Pancreas (tissue), 10 donors: ENCODE measurements around the gene POLR2F. TPM values are rescaled to one million over a fixed set of nuclear protein-coding genes. Genes with fewer than 3 reads are reported as not detected.

Experiments
- ATAC-seq, 4 donors: fragments of 200-7000 bp; cut with Tn5 transposase; one replicate each; pipeline versions ENCODE4 v1.8.0 to v1.9.1; 2020; ENCODE audit warnings: mild to moderate bottlenecking in 4 of 4, moderate library complexity in 4 of 4
- DNase-seq, 6 donors: peaks; one replicate each; pipeline ENCODE4 v3.0.0-alpha.2; 2020
- FAIRE-seq: peaks from 2 replicates; lab custom pipeline; 2012; peaks lifted over from hg19 to GRCh38; lab: Jason Lieb, UNC
- H3K27ac ChIP-seq, 4 donors: fragments of 200-600 bp; sonication (generic); 1 replicate in 3 of 4; 2 replicates in 1 of 4; pipeline versions ENCODE4 v1.5.0 to v1.8.0; 2020
- H3K27me3 ChIP-seq, 4 donors: fragments of 200-600 bp; one replicate each; pipeline ENCODE4 v1.8.0; 2021
- H3K36me3 ChIP-seq, 3 donors: fragments of 200-600 bp; sonication (generic) in 1 of 3; one replicate each; pipeline versions ENCODE4 v1.5.0 to v1.8.0; 2020 to 2021
- H3K4me1 ChIP-seq, 3 donors: fragments of 200-600 bp; one replicate each; pipeline ENCODE4 v1.8.0; 2021
- H3K4me3 ChIP-seq, 4 donors: fragments of 200-600 bp; sonication (generic) in 2 of 4; one replicate each; pipeline versions ENCODE4 v1.5.0 to v1.8.0; 2020 to 2021
- H3K9me3 ChIP-seq, 4 donors: fragments of 200-600 bp; one replicate each; pipeline ENCODE4 v1.8.0; 2021
- WGBS, 2 donors: extraction: QIAGEN DNeasy Blood & Tissue Kit; methylation state at CpG; one replicate each; pipeline ENCODE4 v1.1.7; 2013; 5-methylcytosine and 5-hydroxymethylcytosine counted together
- intact Hi-C, 3 donors: fragments of 100-400 bp; cut with DNase I; formaldehyde crosslinking; loops; one replicate each; pipeline versions ENCODE4 v1.11.1 to v1.14.2; 2022
- polyA plus RNA-seq, 2 donors: library from polyadenylated mRNA; stranded (reverse); fragments of 200-250 nt; gene quantifications; one replicate each; pipeline ENCODE4 v1.2.3, GENCODE V29; 2013
- total RNA-seq, 6 donors: library from RNA; stranded (reverse); fragmentation: NEBNext Ultra II Directional in 4 of 6; extraction: Animal tissue kit (Norgen Biotek cat#: 25700) in 4 of 6; gene quantifications; one replicate each; pipeline versions ENCODE4 v1.2.1 to v1.2.4, GENCODE V29; 2021 to 2023
- TF ChIP-seq, protein P1 (sequence below), 4 donors: fragments of 200-600 bp; sonication (generic) in 3 of 4; IDR thresholded peaks; one replicate each; pipeline versions ENCODE4 v1.5.0 to v1.8.0; 2021; ENCODE audit warnings: antibody characterized with exemption in 4 of 4
- donor health status: healthy with polysubstance abuse.
- donor health status: DM: no; HTN: no; CAD: no; lungs with moderate emphysema.
- donor health status: DM: no; HTN: no; CAD: no.
- donor health status: control.
- donor health status: control.
- donor health status: Bipolar disorder and iron deficiency.
- donor health status: DM: yes; HTN: yes; CAD: no.
- donor health status: DM: no; HTN: no; CAD: no.
- donor health status: DM: no; HTN: no; CAD: no.
- donor health status: DM: yes; HTN: yes; CAD: no.

The POLR2F gene
- total and polyA plus RNA-seq, 8 donors, result 21.2 to 74.5 (median 29.3) TPM

DNA sequence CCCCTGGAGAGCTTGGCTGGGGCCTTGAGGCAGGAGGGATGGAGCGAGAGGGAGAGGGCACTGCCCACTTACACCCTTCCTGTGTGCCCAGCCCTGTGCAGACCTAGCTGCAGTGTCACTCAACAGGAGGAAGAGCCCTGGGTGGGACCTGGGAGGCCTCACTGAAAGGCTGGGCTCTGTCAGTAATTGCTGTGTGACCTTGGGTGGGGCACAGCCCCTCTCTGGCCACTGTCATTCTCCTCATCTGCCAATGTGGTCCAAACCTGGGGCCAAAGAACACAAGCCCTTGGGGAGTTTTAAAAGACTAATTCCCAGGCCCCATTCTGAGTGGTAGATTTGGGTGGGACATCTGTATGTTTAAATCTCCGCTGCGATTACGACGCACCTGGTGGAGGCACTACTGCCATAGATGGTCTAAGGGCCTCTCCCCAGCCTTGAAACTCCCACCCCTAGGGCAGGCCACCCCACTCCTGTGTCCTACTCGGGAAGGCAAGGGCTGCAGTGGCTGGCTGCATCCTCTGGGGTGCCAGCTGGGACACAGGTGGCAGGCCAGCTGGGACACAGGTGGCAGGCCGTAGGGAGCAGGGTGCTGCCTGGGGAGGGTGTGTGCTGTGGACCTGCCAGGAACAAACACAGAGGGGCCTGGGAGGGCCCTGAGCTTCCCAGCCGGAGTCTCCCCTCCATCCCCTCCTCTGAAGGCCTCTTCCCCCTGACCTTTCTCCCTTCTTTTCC is 43.2 kb downstream of the POLR2F start:
- peak in 1 of 4 donors; percentile 28 for ATAC-seq

DNA sequence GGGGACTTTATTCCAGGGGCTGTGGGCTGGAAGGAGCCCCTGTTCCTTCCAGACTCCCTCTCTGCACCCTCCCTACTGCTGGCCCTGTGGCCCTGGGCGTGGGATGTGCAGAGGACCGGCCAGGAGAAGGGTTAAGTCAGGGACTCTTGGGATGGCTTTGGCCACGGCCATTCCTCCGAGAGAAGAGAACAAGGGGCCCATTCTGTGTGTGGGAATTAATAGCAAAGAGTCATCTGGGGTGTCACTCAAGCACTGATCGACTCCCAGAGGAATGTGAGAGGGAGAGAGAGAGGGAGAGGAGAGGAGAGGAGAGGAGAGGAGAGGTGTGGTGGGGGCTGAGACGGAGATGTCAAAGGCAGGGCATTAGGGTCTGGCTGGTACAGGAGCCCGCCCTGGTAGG is 45.0 kb downstream of the POLR2F start:
- Histone ChIP-seq H3K36me3 (no peaks in the 10 kb centered on the region), H3K27ac (no peak overlapping the region), H3K4me1 (no peaks in the 10 kb centered on the region), H3K9me3 (no peaks in the 10 kb centered on the region), H3K4me3 (no peak overlapping the region), H3K27me3 (no peaks in the 10 kb centered on the region)
- DNase-seq, result peak in 1 of 6 donors; percentile 24
- TF ChIP-seq, protein P1, sequence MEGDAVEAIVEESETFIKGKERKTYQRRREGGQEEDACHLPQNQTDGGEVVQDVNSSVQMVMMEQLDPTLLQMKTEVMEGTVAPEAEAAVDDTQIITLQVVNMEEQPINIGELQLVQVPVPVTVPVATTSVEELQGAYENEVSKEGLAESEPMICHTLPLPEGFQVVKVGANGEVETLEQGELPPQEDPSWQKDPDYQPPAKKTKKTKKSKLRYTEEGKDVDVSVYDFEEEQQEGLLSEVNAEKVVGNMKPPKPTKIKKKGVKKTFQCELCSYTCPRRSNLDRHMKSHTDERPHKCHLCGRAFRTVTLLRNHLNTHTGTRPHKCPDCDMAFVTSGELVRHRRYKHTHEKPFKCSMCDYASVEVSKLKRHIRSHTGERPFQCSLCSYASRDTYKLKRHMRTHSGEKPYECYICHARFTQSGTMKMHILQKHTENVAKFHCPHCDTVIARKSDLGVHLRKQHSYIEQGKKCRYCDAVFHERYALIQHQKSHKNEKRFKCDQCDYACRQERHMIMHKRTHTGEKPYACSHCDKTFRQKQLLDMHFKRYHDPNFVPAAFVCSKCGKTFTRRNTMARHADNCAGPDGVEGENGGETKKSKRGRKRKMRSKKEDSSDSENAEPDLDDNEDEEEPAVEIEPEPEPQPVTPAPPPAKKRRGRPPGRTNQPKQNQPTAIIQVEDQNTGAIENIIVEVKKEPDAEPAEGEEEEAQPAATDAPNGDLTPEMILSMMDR (IDR thresholded peaks at IDR 0.05), result no peak
- peak in 3 of 4 donors; percentile 26 to 79 (median 65) for ATAC-seq
- intact Hi-C loops, result no loop called here
- no peak for FAIRE-seq
- 48% methylated on average over 7 of the region's 7 CpGs for WGBS, 2 donors

More for the DNA sequence above, 43.2 kb downstream of the POLR2F start:
- H3K9me3 ChIP-seq, result no peaks in the 10 kb centered on the region
- TF ChIP-seq, protein P1 (IDR thresholded peaks at IDR 0.05), result no peak
- H3K27ac ChIP-seq, result no peak overlapping the region
- no peaks in the 10 kb centered on the region for H3K27me3 ChIP-seq
- intact Hi-C loops, result no loop called here
- no peaks in the 10 kb centered on the region for H3K36me3 ChIP-seq
- H3K4me3 ChIP-seq, result no peak overlapping the region
- DNase-seq (no peak), FAIRE-seq (no peak)
- peaks cover 0 to 3% (median 0%) of the 10 kb centered on the region in 3 donors for H3K4me1 ChIP-seq
- WGBS, 2 donors, result 75 to 79% methylated on average over 8 of the region's 8 CpGs

DNA sequence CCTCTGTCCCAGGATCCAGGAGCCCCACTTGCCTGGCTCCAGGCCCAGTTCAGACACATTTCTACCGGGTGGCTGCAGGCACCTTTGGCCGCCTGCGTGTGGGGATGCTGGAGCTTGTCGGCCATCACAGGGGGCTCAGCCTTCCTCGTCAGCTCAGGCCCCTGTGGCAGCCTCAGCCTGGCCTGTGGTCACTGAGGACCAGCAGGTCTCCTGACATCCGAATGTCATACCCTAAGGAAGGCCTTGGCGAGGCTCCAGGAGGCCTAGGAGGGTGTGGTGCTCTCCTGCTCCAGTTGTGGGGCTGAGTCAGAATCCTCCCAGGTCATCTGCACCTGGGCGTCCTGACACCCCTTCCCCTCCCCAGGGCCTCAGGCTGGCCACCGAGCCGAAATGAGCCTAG is 45.7 kb downstream of the POLR2F start:
- H3K4me1 ChIP-seq, result no peaks in the 10 kb centered on the region
- H3K4me3 ChIP-seq, result no peak overlapping the region
- FAIRE-seq (no peak), ATAC-seq (no peak), DNase-seq (no peak)
- TF ChIP-seq, protein P1 (IDR thresholded peaks at IDR 0.05), result no peak
- intact Hi-C loops, result no loop called here
- peak overlapping the region in 1 of 4 donors; percentile 5 for H3K27ac ChIP-seq
- WGBS, 2 donors, result 70 to 71% methylated on average over 10 of the region's 10 CpGs
- no peaks in the 10 kb centered on the region for H3K27me3 ChIP-seq
- no peaks in the 10 kb centered on the region for H3K36me3 ChIP-seq
- no peaks in the 10 kb centered on the region for H3K9me3 ChIP-seq

DNA sequence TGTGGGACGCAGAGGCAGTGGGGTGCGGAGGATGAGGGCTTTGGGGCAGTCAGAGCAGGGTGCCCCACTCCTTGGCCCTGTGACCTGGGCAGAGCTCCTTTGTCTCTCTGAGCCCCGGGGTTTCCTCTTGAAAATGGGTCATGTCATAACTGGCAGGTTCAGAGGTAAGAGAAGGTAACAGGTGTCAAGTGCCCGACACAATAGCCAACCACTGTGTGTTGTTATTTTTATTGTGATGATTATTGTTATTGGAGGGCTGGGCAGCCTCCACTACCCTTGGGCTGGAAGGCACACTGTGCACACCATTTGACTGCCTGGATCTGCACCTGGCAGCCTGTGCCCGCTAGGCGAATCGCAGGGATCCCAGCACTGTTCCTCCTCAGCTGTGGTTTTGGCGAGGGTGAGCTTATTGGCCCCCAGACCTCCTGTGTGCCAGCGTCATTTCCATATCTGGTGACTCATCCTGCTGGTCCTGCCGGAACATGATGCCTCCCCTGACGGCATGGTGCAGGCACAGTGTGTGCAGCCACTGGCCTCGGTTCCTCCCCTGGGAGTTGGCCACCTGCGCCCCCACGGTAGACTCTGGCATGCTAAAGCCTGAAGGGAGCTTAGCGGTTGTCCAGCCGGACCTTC is 46.3 kb downstream of the POLR2F start:
- DNase-seq (no peak), ATAC-seq (peak in 3 of 4 donors; percentile 37 to 67 (median 64)), FAIRE-seq (no peak)
- 73 to 76% methylated on average over 16 of the region's 16 CpGs for WGBS, 2 donors
- TF ChIP-seq, protein P1 (IDR thresholded peaks at IDR 0.05), result no peak
- H3K4me3 ChIP-seq, result no peak overlapping the region
- H3K27ac ChIP-seq, result peak overlapping the region in 1 of 4 donors; percentile 5
- no peaks in the 10 kb centered on the region for H3K36me3 ChIP-seq
- intact Hi-C loops, result no loop called here
- no peaks in the 10 kb centered on the region for H3K27me3 ChIP-seq
- no peaks in the 10 kb centered on the region for H3K4me1 ChIP-seq
- H3K9me3 ChIP-seq, result no peaks in the 10 kb centered on the region

DNA sequence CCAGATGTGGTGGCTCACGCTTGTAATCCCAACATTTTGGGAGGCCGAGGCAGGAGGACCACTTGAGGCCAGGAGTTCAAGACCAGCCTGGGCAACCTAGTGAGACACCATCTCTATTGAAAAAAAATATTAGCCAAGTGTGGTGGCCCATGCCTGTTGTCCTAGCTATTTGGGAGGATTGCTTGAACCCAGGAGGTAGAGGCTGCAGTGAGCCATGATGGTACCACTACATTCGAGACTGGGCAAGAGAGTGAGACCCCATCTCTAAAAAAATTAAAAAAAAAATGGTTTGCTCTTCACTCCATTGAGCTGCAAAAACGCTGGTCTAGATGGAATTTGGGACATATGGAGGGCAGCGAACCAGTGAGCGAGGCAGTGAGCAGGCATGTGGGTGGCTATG is 52.4 kb downstream of the POLR2F start:
- intact Hi-C loops, result no loop called here
- TF ChIP-seq, protein P1 (IDR thresholded peaks at IDR 0.05), result no peak
- Histone ChIP-seq H3K27ac (no peak overlapping the region), H3K4me1 (no peaks in the 10 kb centered on the region), H3K4me3 (no peak overlapping the region), H3K36me3 (no peaks in the 10 kb centered on the region), H3K27me3 (no peaks in the 10 kb centered on the region), H3K9me3 (no peaks in the 10 kb centered on the region)
- ATAC-seq, result no peak
- no peak for DNase-seq
- FAIRE-seq, result no peak
- WGBS, 2 donors, result 86 to 87% methylated on average over 6 of the region's 6 CpGs
